ENCODE results near the gene STARD3NL.
"Not testable (repeated sequence)": the region's sequence is repeated elsewhere in the genome, so short reads cannot be mapped to it uniquely, and the experiment has no call there.

Gene STARD3NL

DNA sequence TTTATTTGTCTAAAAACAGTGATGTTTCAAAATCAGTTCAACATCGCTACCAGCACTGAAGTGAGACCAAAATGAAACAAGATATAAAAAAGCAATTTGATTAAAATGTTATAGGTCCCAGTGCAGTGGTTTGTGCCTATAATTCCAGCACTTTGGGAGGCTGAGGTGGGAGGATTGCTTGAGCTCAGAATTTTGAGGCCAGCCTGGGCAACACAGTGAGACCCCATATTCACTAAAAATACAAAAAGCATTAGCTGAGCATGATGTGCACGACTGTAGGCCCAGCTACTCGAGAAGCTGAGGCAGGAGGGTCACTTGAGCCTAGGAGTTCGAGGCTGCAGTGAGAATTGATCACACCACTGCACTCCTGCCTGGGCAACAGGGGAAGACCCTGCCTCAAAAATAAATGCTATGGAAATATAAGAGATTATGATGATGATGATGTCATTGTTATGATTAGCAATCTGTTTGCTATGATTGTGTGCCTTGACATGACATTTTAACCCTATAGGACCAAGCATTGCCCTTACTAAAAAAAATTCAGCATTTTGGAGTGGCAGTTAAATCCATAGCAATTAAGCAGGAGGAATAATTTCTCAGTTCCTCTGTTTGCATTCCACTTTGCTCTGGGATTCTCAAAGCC, 91.8 kb downstream of the STARD3NL start:
- DNase-seq (ENCODE audit: low spot score) = not testable (repeated sequence)

- DNase-seq (ENCODE audit: low spot score) = not testable (repeated sequence)
Observed at GRCh38 chr7:38270405-38270804, 92.4 kb downstream of the STARD3NL start.

DNA sequence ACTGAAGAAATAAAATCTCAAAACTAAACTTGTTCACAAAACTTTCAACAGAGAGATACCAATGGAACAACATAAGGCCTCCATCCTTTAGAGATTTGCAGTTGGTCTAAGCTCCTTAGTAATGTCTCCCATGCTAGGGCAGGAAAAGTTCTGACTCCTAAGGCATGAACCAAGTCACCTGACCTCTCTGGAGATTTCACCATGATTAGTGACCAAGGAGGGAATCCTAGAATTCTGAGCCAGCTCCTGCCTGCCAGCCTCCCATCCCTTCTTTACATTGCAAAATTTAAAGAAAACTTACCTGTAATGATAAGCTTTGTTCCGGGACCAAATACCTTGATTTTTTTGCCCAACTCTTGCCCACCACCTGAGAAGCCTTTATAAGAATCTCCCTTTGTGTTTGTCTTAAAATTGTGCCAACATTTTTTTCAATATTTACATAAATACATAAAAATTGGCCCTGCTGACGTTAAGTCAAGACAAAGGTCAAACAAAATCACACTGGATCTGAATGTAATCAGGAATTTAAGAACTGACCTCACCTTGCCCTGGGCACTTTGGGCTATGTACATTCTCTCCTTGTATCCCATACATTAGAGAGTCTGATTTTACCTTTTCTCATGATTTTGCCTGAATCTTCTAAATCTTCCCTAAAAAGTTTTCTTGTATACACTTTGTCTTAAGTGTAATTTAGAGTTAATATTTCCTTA, 95.4 kb downstream of the STARD3NL start, which contains the start of gene TARP:
Gene TARP (minus strand): TSS at position 351 of the 710 bp plus-strand sequence.
- DNase-seq (ENCODE audit: low spot score) = no peak

DNA sequence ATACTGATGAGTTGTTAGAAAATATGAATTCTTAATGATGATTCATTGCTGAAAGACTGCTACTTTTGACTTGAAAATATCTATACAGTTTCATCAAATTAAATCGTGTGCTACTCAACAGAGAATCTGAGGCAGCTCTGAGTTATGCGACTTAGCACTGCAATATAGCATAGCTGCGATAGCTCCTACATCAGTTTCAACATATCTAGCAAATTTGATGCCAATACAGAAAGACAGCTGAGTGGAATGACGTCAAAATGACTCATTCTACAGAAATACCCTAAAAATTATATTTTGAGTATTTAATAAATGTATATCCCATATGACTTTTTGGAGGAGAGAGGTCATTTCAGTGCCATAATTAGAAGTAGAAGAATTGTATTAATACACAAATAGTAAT, 96.4 kb downstream of the STARD3NL start:
- no peak for DNase-seq (ENCODE audit: low spot score)

DNA sequence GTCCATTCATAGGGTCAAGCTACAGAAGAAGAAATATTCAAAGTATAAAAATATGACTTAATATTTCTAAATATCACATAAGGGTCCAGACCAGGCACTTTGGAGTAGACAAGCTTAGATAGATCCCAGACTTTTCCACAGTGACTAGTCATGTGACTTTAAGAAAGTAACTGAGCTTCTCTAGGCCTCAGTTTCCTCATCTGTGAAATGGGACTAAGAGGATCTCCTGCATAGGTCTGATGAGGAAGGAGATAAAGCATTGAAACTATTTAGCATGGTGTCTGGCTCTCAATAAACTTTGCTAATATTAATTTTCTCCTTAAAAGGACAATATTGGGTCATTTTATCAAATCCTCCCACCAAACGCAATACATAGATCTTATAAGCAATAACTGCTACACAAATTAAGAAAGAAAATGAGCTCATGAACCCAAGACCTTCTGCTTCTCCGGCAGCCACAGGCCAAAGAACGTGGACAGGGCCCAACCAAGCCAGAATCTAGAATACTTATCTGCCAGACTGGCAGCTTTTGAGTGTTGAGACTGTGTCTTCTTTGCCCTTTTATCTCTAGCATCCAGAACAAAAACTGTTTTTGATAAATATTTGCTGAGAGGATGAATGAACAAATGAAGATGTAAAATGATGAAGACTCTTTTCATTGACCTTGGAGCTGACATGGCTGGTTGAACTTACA, 97.0 kb downstream of the STARD3NL start:
- no peak for DNase-seq (ENCODE audit: low spot score)

GRCh38 chr7:38276096-38276877, 98.2 kb downstream of the STARD3NL start:
- DNase-seq (ENCODE audit: low spot score) = no peak

DNA sequence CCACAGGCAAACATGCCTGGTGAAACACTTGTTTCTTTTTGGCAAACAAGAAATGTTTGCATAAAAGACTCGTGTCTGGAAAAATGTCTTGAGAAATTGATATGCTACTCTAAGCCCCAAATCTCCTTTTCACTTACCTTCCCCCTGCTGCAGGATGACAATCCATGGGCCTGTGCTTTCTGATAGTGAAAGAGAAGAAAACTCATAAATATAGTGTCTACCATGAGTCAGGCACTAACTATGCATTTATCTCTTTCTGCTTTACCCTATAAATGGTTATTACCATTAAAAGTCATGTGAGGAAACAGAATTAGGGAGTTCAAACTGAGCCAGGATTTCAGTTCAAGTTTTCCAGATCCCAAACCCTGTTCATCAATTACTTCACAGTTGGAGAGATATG, 102.0 kb downstream of the STARD3NL start:
- no peak for DNase-seq (ENCODE audit: low spot score)

Data from kidney capillary endothelial cell (primary cell).